KOPT-K1 (cell line): ENCODE data around the gene ADAMTS4.

ENCODE experiments used
- H3K27ac ChIP-seq: fragments of 200-600 bp; sonication (generic); 2 replicates; pipeline ENCODE4 v1.5.1; 2016; ENCODE audit warnings: antibody characterized with exemption, mild to moderate bottlenecking, low read depth, low read length; ENCODE audit not compliant: poor library complexity, severe bottlenecking
- H3K36me3 ChIP-seq: fragments of 200-600 bp; sonication (generic); 2 replicates; pipeline ENCODE4 v1.5.1; 2017; ENCODE audit warnings: antibody characterized with exemption, mild to moderate bottlenecking, low read length, moderate library complexity; ENCODE audit not compliant: insufficient read depth
- H3K9me3 ChIP-seq: fragments of 200-600 bp; sonication (generic); 2 replicates; pipeline ENCODE4 v1.5.1; 2017; ENCODE audit warnings: antibody characterized with exemption, low read length, mild to moderate bottlenecking; ENCODE audit not compliant: insufficient read depth, poor library complexity, severe bottlenecking

ADAMTS4 gene

DNA sequence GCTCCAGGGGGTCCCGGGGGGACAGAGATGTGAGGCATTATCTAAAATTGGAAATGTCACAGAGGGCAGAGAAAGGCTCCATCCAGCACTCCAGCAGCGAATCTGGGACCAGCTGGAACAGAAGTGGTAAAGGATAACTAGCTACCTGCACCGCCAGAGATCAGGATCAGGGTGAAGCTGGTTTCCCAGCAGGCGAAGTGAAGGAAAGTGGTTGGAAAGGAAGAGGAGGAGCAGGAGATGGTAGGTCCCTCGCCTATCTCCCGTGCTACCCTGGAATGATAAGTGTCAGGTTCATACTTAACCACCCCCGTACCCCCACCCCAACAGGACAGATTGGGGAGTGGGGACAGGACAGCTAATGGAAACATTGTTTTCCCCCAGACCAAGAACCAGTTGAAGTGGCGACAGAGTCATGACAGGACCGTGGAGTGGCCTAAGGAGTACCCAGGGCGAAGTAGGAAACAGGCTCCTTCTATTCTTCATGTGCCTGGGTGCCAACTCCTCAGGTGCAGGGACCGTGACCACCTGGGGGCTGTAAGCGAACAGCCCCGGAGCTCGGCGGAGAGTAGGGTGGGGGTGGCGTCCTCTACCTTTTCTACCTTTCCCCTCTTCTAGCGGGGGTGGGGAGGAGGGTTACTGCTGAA lies 22.3 kb downstream of the ADAMTS4 start:
- H3K9me3 ChIP-seq: no peaks in the 10 kb centered on the region
- peaks cover 43% of the 10 kb centered on the region for H3K36me3 ChIP-seq
- H3K27ac ChIP-seq: peak overlapping the region; percentile 79

DNA sequence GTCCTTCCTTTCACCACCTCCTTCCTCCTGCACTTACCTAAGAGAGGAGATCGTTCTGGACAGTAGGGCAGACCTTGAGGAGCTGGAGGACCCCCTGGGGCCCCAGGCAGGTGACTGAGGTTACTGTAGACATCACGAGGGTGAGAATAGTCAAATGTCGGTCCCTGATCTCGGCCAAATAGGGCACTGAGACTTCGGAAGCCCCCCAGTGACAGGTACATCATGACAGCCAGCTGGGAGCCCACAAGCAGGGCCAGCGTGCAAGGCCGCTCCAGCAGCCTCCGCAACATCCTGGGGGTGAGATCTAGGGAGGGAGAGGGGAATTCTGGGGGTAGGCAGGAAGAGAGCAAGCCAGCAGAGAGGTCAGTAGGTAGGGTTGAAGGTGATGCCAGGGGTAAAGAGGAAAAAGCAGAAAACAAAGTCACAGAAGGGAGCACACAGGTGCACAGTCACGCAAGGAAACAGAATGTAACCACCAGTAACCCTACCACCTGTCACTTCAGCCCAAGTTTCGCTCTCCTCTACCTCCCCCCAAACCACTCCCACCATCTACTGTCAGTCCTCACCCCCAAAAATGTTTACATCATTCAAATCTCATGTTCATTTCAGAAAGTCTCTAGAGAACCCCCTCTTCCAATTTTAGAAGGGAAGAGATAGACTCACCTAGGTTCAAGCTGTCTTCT lies 22.9 kb downstream of the ADAMTS4 start:
- peaks cover 50% of the 10 kb centered on the region for H3K36me3 ChIP-seq
- no peaks in the 10 kb centered on the region for H3K9me3 ChIP-seq
- no peak overlapping the region for H3K27ac ChIP-seq

DNA sequence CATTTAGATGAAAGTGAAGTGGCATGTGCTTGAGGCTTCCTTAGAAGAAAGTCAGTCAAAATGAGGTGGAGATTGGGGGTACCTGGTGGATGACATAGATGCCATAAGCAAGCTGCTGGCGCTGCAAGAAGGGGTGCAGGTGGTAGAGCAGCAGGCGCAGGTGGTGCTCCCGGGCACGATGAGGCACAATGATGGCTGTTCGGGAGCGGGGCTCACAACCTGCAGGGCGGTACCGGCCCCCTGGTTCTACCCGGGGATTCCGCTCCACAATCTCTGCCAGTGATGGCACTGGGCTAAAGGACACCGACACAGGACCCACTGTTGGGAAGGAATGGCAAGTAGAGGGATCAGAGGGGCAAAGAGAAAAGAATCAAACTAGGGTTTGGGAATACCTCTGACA lies 23.9 kb downstream of the ADAMTS4 start:
- Histone ChIP-seq H3K9me3 (no peaks in the 10 kb centered on the region), H3K27ac (no peak overlapping the region), H3K36me3 (peaks cover 58% of the 10 kb centered on the region)

DNA sequence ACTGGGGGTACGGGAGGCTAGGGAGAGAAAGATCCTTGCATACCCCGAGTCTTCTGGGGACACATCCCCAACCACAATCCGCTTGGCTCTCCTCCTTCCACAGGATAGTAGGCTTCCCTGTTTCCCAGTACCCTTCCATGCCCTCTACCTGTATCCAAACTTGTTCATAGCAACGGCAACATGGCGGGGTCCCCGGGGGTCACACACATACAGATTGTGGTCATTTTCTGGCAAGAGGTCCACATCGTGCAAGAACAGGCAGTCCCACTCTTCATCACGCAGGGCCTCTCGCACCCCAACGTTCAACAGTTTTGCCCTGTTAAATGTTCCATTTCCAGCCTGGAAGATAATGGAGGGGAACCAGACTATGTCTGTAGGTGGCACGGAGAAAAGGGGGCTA lies 25.1 kb downstream of the ADAMTS4 start:
- Histone ChIP-seq H3K36me3 (peaks cover 68% of the 10 kb centered on the region), H3K9me3 (no peaks in the 10 kb centered on the region), H3K27ac (no peak overlapping the region)

DNA sequence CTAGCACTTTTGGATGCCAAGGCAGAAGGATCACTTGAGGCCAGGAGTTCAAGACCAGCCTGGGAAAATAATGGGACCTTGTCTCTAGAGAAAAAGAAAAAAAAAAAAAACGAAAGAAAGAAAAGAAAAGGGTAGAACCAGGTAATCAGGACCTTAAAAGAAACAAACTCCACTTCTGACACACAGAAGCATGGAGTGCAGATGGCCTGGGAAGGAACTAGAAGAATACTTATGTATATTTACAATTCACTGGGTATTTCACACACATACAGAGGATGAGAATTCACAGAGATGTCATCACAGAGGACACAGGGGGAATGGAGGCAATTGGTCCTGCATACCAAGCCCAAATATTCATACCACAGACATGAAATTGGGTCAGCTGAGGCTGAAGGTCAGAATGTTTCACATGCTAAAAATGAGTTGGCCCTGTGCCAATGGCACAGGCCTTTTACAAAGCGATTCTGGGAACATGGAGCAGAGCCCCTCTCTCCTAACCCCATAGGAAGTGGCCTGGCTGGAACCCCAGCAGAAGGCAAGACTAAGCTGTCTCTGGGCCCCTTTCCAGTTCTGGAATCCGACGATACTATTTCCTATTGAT lies 26.0 kb downstream of the ADAMTS4 start:
- Histone ChIP-seq H3K9me3 (no peaks in the 10 kb centered on the region), H3K27ac (no peak overlapping the region), H3K36me3 (peaks cover 68% of the 10 kb centered on the region)

DNA sequence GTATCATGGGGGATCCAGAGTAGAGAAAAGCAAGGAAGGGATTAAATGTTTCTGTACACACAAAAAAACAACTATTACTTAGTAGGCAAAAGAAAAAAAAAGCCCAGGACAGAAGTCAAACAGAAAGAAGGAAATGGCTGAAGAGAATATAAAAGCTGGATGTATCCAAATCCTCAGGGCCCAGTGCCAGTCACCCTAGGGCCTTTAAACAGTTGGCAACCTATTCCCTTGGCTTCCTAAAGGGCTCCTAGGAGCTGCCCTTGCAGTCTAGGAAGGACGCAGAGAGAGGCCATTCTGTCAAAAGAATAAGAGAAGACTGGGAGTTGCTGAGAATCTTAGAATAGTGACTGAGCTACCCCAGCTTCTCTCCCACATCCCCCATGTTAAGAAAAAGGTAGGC lies 26.5 kb downstream of the ADAMTS4 start:
- Histone ChIP-seq H3K36me3 (peaks cover 68% of the 10 kb centered on the region), H3K27ac (no peak overlapping the region)

DNA sequence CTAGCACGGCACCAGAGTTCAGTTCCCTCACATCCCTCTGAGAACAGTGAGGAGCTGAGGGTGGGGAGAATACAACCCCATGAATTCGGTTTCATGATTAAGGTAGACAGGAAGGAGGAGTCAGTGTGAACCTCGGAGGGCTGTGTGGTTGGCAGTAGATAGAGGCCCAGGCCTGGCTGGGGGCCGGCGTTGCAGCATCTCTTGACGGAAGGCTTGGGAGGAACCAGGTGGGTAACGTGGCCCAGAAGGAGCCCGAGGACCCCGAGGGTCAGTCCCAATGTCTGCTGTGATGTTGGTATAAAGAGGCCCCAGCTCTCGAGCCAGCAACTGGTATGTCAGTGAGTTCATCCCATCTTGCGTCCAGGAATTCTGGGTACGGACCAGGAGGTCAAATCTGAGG lies 27.2 kb downstream of the ADAMTS4 start:
- Histone ChIP-seq H3K27ac (no peak overlapping the region), H3K9me3 (no peaks in the 10 kb centered on the region), H3K36me3 (peaks cover 68% of the 10 kb centered on the region)

More for the DNA sequence above, 26.5 kb downstream of the ADAMTS4 start:
- no peaks in the 10 kb centered on the region for H3K9me3 ChIP-seq

DNA sequence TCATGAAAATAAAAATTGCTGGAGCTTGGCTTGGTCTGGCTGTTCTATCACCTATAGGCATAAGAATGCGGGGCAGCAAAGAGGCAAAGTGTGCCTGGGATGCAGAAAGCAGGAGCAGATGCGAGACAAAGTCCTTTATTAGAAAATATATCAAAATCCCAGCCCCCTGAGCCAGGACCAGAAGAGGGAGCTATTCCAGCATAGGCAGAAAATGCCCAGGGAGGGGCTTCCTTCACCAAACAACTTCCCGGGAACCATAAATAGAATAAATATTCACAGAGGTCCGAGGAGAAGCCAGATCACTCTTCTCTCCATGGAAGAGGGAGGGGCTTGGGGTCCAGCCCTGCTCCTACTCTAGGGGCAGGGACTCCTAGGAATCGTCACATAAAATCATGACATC lies 27.7 kb downstream of the ADAMTS4 start:
- Histone ChIP-seq H3K36me3 (peaks cover 68% of the 10 kb centered on the region), H3K9me3 (no peaks in the 10 kb centered on the region), H3K27ac (no peak overlapping the region)

DNA sequence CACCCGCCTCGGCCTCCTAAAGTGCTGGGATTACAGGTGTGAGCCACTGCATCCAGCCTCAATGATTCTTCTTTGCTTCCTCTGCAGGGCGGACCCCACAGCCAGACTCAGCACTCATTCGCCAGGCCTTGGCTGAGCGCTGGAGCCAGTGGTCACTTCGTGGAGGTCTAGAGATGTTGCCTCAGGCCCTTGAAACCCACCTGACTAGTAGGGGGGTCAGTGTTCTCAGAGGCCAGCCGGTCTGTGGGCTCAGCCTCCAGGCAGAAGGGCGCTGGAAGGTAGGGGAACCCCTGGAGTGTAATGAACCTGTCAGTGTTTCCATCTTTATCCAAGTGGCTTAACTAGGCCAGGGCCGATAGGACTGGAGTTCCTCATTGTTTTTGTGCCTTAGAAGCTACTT lies 29.9 kb downstream of the ADAMTS4 start:
- peaks cover 61% of the 10 kb centered on the region for H3K36me3 ChIP-seq
- no peaks in the 10 kb centered on the region for H3K9me3 ChIP-seq
- H3K27ac ChIP-seq: no peak overlapping the region

DNA sequence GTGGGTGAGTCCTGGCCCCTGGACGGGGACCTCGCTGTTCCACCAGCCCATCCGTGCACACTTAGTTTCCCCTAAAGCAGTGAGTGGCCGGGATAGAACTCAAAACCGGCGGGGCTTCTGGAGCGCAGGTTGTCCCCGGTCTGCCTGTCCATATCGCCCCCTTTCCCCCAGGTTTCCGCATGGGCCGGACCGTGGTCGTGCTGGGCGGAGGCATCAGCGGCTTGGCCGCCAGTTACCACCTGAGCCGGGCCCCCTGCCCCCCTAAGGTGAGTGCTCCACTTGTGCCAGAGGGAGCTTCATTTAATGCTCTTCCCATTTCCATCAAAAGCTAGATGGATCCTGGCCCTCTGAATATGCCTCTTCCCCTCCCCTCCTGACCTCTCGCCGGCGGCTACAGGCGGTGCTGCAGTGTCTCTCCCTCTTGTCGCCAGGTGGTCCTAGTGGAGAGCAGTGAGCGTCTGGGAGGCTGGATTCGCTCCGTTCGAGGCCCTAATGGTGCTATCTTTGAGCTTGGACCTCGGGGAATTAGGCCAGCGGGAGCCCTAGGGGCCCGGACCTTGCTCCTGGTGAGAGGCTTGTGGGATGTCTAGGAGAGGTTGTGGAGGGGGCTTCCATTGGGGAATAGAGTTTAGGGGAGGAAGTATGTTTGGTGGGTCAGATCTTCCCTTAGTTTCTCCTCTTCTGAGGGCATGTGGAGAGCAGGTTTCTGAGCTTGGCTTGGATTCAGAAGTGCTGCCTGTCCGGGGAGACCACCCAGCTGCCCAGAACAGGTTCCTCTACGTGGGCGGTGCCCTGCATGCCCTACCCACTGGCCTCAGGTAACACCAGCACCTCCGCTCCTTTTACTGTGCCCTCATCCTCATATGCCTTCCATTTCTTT lies 31.9 kb downstream of the ADAMTS4 start:
- peak overlapping the region; percentile 71 for H3K27ac ChIP-seq
- no peaks in the 10 kb centered on the region for H3K9me3 ChIP-seq
- peaks cover 61% of the 10 kb centered on the region for H3K36me3 ChIP-seq

DNA sequence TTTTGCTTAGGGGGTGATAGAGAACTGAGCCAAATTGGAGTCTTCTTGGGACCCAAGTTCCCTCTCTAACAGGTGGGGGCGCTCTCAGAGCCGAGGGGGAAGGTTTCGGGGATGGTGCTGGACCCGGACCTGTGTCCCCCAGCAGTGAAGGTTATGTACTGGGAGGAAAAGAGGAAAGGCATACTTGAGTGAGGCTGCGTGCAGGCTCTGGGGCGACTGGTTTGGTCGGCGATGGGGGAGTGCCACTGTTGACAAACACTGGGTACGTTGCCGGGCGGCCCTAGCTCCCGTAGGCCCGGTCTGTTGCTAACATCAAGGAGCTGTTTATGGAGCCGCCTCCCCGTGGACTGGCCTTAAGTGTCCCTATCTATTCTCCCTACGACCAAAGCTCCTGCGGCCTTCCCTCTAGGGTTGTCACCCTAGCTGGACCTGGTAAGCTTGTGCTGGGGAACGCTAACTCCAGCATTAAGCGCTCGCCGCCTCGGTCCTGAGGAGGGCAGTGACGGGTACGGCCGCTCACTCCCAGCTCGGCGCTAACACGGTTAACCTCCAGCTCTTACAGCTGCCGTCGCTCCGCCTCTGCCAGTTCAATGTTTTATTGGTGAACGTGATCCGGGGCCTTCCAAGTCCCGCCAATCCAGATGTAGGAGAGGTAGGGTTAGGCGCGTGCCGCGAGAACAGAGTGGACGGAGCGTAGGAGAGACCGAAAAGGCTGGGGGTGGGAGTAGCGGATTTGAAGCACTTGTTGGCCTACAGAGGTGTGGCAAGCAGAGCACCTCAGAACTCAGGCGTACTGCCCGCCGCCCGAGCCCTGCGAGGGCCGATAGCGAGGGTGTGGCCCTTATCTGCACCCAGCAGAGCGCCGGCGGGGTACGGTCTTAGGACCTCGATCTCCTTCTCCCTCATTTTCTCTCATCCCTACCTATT lies 32.8 kb downstream of the ADAMTS4 start, which contains the start of gene PPOX:
Gene PPOX, plus strand, starts transcription at position 685 of the 927 bp plus-strand sequence. CDS start 422 bp downstream, outside the sequence.
- no peaks in the 10 kb centered on the region for H3K9me3 ChIP-seq
- H3K36me3 ChIP-seq: peaks cover 61% of the 10 kb centered on the region
- peak within 1 kb of the TSS; percentile 71 for H3K27ac ChIP-seq

DNA sequence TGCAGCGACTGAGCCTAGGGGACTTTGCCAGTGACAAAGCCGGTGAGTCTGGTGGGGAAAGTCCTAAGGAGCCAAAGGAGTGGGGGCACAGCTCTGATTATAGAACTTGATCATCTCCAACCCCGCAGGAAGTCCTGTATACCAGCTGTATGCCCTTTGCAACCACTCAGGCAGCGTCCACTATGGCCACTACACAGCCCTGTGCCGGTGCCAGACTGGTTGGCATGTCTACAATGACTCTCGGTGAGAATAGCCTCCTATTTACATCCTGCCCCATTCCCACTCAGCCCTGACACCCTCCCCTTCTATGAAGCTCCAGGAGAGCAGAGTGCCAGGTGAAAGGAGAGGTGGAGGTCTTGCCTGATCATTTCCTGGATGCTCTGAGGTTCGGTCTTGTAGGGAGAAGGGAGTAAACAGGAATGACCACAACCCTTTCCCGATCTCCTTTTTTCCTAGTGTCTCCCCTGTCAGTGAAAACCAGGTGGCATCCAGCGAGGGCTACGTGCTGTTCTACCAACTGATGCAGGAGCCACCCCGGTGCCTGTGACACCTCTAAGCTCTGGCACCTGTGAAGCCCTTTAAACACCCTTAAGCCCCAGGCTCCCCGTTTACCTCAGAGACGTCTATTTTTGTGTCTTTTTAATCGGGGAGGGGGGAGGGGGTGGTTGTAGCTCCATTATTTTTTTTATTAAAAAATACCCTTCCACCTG lies 33.8 kb downstream of the ADAMTS4 start:
- Histone ChIP-seq H3K36me3 (peaks cover 57% of the 10 kb centered on the region), H3K27ac (no peak overlapping the region), H3K9me3 (no peaks in the 10 kb centered on the region)

DNA sequence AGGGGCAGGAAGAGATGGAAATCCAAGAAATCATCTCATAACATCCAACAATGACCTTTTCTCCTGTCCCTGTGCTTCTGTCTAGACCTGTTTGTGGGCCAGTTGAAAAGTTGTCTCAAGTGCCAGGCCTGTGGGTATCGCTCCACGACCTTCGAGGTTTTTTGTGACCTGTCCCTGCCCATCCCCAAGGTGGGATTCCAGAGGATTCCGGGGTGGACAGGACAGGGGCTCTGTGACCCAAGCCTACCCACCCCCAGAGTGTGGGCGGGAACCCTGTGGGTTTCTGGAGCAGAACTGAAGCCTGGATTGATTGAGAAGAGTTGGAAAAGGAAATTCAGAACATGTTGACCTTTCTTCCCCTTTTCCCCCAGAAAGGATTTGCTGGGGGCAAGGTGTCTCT lies 35.1 kb downstream of the ADAMTS4 start:
- Histone ChIP-seq H3K9me3 (no peaks in the 10 kb centered on the region), H3K36me3 (peaks cover 47% of the 10 kb centered on the region), H3K27ac (no peak overlapping the region)

DNA sequence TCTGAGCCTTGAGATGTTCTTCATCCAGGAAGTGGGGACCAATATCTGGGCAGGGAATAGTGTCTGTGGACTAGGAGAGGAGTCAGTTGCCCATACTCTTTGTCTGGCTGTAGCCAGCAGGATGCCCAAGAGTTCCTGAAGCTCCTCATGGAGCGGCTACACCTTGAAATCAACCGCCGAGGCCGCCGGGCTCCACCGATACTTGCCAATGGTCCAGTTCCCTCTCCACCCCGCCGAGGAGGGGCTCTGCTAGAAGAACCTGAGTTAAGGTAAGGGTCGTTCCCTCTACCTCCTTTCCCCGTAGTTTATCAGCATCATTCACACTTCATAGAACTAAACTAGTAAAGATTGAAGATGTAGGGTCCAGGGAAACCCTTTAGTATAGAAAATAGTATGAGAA lies 36.0 kb downstream of the ADAMTS4 start:
- Histone ChIP-seq H3K9me3 (no peaks in the 10 kb centered on the region), H3K27ac (no peak overlapping the region), H3K36me3 (peaks cover 57% of the 10 kb centered on the region)
